LoVo (cell line): ENCODE measurements around the gene ENPEP.
"Not testable (repeated sequence)": the region's sequence is repeated elsewhere in the genome, so short reads cannot be mapped to it uniquely, and the experiment has no call there.

Experiments used
- DNase-seq: peaks from one replicate; pipeline ENCODE4 v3.0.0-alpha.2; 2016; ENCODE audit warnings: low spot score

ENPEP gene

DNA sequence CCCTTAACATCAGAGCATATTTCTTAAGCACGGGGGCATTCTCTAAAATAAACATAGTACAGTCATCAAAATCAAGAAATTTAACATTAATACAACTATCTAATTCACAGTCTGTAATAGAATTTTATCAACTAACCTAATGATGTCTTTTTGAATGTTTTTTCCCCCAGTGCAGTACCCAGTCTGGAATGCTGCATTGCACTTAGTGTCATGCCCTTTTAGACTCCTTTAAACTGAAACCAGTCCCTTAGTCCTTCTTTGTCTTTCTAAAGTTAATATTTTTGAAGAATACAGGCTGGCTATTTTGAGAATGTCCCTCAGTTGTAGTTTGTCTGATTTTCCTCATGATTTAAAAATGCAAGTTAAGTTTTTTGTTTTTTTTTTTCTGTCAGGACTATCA is 9.5 kb downstream of the ENPEP start:
- DNase-seq: no peak

DNA sequence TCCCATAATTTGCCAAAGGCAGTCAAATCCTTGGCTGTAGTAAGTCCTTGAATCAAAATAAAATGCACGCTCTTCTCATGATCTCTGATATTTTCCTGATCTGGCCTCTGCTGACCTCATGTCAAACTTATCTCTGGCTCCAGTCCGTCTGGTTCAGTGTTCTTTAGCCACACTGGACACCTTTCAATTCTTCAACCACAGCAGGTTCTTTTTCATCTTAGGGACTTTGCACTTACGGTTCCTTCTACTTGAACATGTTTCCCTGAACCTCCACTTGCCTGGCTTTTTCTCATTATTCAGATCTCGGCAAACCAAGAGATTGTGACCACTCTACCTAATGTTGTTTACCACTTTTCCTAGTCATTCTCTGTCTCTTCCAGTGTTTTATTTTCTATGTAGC is 10.3 kb downstream of the ENPEP start:
- no peak for DNase-seq

DNA sequence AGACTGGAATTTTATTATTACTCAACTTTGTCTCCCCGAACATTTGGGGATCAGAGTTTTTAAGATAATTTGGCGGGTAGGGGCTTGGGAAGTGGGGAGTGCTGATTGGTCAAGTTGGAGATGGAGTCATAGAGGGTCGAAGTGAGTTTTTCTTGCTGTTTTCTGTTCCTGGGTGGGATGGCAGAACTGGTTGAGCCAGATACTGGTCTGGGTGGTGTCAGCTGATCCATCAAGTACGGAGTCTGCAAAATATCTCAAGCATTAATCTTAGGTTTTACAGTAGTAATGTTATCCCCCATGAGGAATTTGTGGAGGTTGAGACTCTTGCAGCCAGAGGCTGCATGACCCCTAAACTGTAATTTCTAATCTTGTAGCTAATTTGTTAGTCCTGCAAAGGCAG is 10.9 kb downstream of the ENPEP start:
- not testable (repeated sequence) for DNase-seq

DNA sequence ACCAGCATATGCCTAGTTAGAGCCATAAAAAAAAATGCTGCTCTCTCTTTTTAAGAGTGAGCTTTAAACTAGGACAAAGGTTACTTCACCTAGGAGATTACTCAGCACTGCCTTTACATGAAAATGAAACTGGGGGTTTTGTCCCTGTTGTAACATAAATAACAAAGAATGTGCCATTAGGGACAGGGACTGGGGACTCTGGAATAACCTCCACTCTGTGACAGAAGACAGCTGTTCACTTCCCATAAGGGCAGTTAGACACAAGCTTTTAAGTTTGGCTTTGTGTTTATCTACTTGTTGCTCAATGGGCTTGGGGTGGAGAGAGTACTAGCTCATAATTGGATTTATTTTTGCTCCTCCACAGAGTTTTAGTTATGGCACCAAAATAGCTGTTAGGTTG is 11.9 kb downstream of the ENPEP start:
- DNase-seq: peak; percentile 36

DNA sequence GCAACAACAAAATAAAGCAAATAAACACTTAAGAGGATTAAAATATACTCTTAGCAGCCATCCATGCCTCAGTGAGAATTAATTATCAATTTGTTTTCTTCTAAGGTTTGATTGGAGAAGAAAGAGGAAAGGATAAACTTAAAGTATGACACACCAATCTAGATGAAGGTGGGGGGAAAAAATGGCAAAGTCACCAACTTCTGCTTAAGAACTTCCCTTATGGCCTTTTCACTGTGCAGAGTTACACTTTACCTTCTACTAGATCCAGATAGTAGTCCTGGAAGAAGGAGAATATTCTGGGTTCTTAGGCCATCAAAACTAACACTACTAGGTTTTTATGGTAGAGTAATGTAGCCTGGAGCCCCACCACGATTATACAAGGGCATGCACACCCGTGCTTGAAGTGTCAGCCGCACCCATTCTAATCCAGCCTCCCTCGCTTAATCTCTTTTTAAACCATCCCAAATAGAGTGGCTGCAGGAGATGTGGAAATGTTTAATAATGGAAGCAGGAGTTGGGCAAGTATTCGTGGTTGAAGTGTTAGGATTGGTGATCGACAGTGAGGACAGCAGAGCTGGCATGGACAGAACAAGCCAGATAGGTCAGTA is 14.1 kb downstream of the ENPEP start:
- no peak for DNase-seq

DNA sequence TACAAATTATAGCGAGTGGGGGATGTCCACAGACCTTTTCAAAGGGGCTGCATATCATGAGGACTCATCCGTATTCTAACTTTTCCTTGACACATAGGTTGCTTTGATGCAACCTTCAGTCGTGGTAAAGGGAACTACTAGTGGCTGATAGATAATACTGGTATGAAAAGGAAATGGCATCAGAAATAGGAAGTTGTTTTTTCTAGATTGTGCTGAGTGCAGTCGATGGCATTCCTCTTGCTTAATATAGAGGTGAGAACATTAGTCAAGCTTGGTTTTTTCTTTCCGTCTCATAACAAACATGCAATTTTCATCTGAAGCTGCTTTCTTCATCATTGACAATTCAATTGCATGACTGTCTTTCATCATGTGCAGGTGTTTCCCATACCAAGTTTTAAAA is 16.6 kb downstream of the ENPEP start:
- no peak for DNase-seq

DNA sequence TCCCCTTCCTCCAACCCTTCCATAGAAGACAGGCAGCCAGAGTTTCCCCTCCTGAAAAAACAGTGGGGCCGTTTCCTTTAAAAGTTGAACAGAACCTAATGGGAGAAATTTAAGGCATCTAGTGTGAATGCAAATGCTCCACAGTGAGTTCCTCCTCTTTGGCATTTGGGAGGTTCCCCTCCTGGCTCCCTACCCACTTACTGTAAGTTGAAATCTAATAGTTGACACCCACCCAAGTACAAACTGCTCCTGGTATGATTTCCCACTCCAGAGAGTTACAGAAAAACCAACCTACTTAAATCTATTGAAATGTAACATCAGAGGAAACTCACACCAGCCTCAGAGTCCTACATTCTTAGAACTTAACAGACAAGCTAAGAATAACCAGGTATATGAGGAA is 17.6 kb downstream of the ENPEP start:
- no peak for DNase-seq

DNA sequence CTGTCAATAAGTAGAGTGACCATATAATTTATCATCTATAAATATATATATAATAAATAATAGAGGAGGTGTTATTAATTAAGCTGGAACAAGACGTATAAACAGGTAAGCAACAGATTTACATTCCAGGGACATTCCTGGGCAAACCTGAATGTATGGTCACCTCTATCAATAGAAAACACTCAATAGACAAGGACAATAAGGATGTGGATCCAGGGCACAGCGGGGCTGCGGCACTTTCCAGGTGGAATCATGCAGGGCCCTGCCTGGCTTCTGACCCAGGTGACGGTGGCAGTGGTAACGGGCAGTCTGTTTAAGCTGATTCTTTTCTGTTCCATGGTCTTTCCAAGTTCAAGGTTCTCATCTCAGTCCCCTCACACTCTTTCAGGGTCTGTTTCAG is 22.5 kb downstream of the ENPEP start:
- DNase-seq: no peak

DNA sequence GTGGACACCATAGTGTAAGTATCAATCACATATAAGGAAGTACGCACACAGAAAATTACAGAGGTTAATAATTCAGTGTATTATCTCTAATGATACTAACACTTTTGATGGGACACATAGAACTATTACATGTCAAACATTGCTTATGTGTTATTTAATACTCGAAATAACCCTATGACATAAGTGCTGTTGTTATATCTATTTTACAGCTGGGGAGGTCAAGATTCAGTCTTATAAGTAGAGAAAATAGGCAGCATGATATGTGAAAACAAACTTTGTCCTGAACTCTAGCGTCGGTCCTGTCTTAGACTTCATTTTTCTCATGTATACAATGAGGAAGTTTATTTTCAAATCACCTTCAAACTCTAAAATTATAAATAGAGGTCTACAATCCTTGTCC is 23.2 kb downstream of the ENPEP start:
- DNase-seq: no peak

DNA sequence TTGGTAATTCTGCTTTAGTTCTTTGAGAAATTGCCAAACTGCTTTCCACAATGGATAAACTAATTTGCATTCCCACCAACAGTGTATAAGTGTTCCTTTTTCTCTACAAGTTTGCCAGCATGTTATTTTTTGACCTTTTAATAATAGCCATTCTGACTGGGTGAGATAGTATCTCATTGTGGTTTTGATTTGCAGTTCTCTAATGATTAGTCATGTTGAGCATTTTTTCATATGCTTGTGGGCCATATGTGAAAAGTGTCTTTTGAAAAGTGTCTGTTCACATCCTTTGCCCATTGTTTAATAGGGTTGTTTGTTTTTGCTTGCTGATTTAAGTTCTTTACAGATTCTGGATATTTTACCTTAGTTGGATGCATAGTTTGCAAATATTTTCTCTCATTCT is 25.9 kb downstream of the ENPEP start:
- no peak for DNase-seq

DNA sequence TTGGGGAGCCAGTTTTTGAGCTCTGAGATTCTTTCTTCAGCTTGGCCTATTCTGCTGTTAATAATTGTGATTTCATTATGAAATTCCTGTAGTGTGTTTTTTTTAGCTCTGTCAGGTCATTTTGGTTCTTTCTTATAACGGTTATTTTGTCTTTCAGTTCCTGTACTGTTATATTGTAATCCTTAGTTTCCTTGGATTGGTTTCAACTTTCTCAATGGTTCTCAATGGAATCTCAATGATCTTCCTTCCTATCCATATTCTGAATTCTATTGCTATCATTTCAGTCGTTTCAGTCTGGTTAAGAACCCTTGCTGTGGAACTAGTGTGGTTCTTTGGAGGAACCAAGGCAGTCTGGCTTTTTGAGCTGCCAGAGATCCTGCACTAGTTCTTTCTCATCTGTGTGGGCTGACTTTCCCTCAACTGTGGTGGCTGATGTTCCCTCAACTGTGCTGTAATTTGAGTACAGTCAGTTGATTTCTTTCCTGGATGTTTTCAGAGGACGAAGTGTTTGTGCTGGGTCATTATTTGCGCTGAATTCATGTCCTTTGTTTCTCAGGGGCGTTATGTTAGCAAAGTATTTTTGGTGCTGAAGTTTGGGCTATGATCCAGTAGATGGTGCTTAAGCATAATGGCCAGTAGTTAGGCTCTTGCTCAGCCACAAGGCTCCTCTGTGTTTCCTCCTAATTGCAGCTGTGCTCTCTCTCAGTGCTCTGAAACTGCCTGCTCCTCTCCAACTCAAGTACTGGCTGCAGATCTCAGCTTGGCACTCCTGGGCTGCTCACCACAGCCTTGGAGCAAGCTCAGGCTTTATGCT is 27.5 kb downstream of the ENPEP start:
- DNase-seq: no peak

DNA sequence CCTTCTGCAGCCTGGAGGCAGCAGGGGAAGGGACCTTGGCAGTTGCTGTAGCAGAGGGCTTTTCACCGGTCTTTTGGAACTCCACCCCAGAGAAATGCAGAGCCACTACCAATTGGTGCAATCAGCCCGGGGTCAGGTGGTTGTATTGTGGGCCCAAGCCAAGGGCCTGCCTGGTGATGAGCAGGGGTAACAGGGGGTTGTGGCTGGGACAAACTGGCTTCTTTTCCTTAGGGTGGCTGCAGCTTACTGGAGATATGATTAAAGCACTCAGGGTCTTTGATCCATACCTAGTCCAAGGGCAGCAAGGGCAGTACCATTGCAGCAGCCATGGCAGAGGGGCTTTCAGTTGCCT is 28.1 kb downstream of the ENPEP start:
- no peak for DNase-seq

DNA sequence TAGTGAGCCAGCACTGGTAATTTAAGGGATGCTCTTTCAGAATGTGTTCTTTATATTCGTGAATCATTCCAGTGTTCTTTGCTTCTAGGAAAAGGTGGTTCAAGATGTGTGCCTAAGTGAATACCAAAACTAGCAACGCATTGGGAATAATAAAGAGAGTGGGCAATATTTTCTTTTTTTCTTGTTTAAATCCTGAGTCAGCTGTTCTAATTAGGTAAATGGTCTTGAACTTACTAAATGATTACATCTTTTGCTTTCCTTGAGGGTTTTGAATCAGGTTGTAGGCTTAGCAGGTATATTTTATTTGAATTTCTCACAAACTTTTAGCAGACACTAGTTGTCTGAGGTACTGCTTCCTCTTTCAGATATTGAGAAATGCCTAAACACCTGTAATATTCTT is 29.5 kb downstream of the ENPEP start:
- DNase-seq: no peak

DNA sequence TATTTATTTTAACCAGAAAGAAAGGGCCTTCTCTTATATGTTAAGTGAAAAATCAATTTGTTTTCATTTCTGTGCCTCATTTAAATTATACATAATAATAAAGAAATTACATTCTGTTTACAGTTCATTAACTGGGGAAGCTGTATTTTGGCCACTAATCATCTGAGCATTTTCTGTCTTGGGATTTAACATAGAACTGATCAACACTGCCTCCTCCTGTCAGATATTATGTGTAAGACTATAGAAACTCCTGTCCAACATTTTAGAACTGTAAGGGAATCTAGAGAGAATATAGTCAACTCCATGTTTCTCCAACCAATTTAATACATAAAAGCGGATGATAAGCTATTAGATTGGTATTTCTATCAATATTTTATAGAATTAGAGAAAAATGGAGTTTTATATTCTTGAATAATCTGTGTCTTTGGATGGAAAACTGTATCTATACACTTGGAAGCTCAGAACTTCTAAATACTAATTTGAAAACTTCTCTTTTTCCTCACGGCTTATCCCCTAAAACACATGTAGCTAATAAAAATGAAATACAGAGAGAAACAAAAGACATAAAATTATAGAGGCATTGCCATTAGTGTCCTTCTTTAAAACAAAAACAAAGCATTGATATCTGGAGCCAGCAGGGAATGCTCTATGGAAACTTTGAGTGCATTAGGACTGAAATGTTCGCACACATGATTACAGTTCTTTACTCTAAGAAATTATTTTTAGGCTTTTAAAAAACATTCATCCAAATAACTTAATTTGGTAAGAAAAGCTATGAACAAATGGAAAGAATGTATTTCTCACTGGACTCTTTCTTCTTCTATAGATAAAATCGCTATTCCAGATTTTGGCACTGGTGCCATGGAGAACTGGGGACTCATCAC is 33.1 kb downstream of the ENPEP start:
- DNase-seq: peak; percentile 12

DNA sequence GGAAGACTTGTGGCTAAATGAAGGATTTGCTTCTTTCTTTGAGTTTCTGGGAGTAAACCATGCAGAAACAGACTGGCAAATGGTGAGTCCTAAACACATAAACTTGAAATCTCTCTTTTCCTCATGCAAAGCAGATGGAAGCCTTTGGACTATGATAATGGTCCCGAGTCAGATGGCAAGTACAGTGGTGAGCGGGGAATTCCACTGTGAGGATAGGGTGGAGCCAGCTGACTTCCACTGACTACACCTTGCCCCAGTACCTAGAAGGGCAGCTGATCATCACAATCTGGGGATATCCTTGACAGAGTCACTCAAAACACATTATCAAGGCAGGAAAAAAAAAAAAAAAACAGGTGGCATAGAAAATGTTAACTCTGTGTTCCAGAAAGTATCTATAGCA is 34.3 kb downstream of the ENPEP start:
- DNase-seq: no peak

DNA sequence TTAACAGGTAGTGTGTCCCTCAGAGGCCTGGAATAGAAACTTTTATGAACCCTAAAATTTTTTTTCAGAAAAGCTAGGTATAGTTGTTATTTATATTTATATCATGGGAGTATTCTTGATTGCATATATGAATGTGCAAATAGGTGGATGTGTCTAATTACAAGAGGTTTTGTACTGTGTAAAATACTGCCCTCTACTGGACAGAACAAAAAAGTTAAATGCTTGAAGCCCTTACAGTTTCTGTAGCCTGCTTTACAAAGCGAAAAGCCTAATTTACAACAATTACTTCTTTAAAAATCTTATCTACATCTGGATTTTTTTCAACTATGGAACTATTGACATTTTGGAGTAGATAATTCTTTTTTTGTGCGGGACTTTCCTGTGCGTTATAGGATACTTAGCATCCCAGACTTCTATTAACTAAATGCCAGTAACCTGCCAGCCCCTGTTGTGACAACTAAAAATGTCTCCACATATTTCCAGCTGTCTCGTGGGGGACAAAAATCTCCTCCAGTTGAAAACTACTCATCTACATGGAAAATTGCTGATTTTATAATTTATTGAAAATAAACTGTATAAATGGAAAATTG is 35.1 kb downstream of the ENPEP start:
- peak; percentile 70 for DNase-seq

DNA sequence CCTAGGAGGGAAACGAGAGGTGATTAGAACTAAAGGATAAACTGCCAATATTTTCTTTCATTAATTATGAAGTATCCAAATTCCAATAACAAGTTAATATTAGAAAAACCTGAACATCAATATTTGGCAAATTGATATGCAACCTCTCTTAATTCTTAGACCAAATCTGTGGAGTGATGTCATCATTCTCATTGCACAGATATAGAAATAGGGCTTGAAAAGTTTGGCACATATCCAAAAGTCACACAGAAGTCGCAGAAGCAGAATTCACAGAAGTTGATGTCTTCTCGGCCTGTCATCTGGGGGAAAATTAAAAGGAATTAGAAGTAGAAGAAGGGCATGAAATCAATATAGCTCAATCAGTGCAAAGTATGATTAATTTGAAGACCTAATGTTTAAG is 36.9 kb downstream of the ENPEP start:
- DNase-seq: no peak

DNA sequence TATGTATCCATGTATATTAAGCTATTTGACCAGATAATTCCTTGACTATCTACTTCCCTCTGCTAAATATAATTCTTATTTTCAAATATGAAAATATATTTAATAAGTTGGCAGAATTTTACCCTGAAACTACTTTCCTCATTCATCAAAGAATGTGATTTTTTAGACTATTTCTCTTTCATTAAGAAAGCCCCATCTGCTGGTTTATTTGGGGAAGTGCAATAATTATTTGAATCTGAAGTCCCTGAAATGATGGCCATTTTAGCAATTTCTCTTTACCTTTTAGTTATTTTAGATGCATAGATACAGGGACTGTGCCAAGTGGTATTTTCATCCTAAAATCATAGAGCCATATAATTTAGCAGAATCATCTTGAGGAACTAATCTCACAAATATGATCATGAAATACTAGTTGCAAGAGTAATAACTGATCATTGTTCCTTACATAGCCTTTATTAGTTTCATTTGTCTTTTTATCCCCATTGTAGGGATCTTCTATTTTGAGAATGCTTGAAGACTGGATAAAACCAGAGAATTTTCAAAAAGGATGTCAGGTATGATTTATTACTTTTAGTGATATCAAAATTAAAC is 39.0 kb downstream of the ENPEP start:
- DNase-seq: peak; percentile 63

DNA sequence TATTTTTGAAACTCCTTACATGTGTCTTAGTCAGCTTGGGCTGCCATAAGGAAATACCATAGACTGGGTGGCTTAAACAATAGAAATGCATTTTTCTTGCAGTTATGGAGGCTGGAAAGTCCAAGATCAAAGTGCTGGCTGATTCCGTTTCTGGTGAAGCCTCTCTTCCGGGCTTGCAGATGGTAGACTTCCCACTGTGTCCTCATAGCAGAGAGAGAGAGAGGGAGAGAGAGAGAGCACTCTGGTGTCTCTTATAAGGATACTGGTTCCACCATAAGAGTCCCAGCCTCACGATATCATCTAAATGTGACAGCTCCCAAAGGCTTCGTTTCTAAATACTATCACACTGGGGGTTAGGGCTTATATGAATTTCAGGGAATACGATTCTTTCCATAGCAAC is 39.7 kb downstream of the ENPEP start:
- peak; percentile 44 for DNase-seq

DNA sequence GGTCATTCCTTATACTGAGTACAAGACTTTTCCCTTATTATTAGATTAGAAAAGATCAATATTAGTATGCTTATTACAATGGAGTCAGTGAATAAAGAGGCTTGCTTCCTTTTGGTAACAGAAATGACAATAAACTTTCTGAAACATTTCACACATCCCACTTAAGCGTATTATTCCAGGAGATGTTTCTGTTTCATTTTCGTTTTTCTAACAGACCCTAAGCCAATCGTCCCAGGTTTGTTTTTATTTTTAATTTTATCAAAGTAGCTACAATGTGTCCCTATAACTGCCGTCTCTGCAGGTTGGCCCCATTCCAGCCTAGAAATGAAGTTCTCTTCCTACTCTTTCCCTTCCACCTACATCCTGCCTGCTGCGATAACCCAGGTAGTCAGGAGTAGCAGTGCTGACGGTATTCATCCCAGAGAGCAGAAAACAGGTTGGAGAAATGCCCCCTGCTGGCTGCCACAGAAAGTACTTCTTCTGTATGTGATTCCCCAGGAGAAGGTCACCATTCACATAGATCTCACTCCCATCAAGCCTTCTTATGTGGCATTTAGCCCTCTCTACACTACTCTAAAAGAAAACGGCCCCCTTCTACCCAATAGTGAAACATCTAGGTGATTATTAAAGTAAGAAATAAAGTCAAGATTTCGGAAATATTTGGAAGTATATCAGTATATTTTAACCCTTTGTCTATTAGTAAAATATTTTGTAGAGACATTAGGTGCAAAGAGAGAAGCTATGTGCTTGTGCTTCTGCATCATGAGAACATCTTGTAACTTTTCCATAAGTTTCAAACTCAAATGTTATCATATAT is 40.4 kb downstream of the ENPEP start:
- peak; percentile 88 for DNase-seq

DNA sequence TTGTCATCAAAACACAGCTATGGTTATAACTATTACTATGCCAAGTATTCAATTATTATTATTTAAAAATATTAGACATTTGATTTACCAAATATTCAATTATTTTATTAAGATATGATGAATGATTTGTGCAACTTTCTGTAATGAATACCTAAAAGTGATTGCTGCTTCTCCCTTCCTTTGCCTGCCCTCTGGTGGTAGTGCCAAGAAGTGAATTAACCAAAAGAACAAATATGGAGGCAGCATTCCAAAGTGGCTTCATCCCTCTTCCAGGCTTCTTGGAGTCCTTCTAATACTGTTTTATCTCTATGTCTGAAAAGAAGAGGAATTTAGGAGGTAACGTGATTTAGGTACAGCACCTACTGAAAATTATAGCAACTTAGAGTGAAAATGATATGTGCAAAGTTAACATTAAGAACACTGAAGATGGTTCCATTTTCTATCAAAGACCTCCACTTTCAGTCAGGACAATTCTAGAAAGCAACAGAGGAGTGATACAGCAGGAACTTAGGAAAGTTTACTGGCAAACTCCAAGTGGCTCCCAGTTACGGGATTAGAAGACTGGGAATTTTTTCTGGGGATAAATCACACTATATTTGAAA is 43.0 kb downstream of the ENPEP start:
- peak; percentile 37 for DNase-seq
